Common myeloid progenitor, CD34-positive (primary cell): Measurements from ENCODE around the gene QSER1.
A peak's percentile ranks its signal among the peaks of the same experiment; 100 is the strongest.

Experiments used
- CTCF ChIA-PET: fragments of 350-600 bp; sonication (Branson Sonifier 250); formaldehyde crosslinking; loops from one replicate; lab custom pipeline; 2021; ENCODE audit warnings: antibody characterized with exemption; lab: Charles Lee
- POLR2A ChIA-PET: fragments of 350-600 bp; sonication (Branson Sonifier 250); formaldehyde crosslinking; loops from one replicate; lab custom pipeline; 2021; ENCODE audit warnings: antibody characterized with exemption; lab: Charles Lee
- DNase-seq, 3 donors: peaks; one replicate each; pipeline versions ENCODE4 v3.0.0 to v3.0.0-alpha.2; 2013
- H3K27ac ChIP-seq, 2 experiments: 1 replicate in 1 of 2; 2 replicates in 1 of 2; pipeline ENCODE4 v1.7.0; 2013; ENCODE audit warnings: inconsistent platforms in 2 of 2, low read length in 2 of 2, mild to moderate bottlenecking in 2 of 2, low read depth in 1 of 2, moderate library complexity in 1 of 2; ENCODE audit not compliant: severe bottlenecking in 2 of 2, insufficient read depth in 1 of 2, poor library complexity in 1 of 2
- H3K27me3 ChIP-seq, 5 experiments: replicated peaks in 2 of 5; 1 replicate in 3 of 5; 2 replicates in 2 of 5; pipeline versions ENCODE4 v1.6.1 to v1.7.0; 2013; ENCODE audit warnings: low read length in 4 of 5, mild to moderate bottlenecking in 2 of 5, moderate library complexity in 2 of 5, inconsistent platforms in 1 of 5; ENCODE audit not compliant: insufficient read depth in 5 of 5, control insufficient read depth in 4 of 5
- H3K36me3 ChIP-seq, 4 experiments: 1 replicate in 2 of 4; 2 replicates in 2 of 4; pipeline versions ENCODE4 v1.6.1 to v1.7.0; 2013; ENCODE audit warnings: low read length in 3 of 4, control low read depth in 1 of 4, mild to moderate bottlenecking in 1 of 4; ENCODE audit not compliant: control insufficient read depth in 4 of 4, insufficient read depth in 4 of 4
- H3K4me1 ChIP-seq, 4 experiments: 1 replicate in 3 of 4; 2 replicates in 1 of 4; pipeline versions ENCODE4 v1.6.1 to v1.7.1; 2013; ENCODE audit warnings: low read length in 3 of 4, mild to moderate bottlenecking in 3 of 4, control low read depth in 1 of 4, inconsistent platforms in 1 of 4, moderate library complexity in 1 of 4; ENCODE audit not compliant: control insufficient read depth in 4 of 4, insufficient read depth in 4 of 4; ENCODE audit errors: control extremely low read depth in 1 of 4
- H3K4me3 ChIP-seq, 7 experiments: 1 replicate in 4 of 7; 2 replicates in 3 of 7; pipeline versions ENCODE4 v1.5.1 to v1.7.0; 2013; ENCODE audit warnings: mild to moderate bottlenecking in 7 of 7, low read length in 6 of 7, moderate library complexity in 6 of 7, inconsistent platforms in 2 of 7, low read depth in 2 of 7, control low read depth in 1 of 7; ENCODE audit not compliant: insufficient read depth in 4 of 7, control insufficient read depth in 1 of 7; ENCODE audit errors: extremely low read depth in 1 of 7
- H3K9me3 ChIP-seq, 5 experiments: 1 replicate in 4 of 5; 2 replicates in 1 of 5; pipeline versions ENCODE4 v1.6.1 to v1.7.1; 2013; ENCODE audit warnings: low read length in 4 of 5, mild to moderate bottlenecking in 2 of 5, inconsistent platforms in 1 of 5, low read depth in 1 of 5, moderate library complexity in 1 of 5; ENCODE audit not compliant: control insufficient read depth in 4 of 5, insufficient read depth in 2 of 5; ENCODE audit errors: control extremely low read depth in 1 of 5
- WGBS: methylation state at CpG from one replicate; pipeline ENCODE4 v1.1.5; 2013; ENCODE audit not compliant: insufficient coverage; 5-methylcytosine and 5-hydroxymethylcytosine counted together

The QSER1 gene

GRCh38 chr11:32888805-32889204 is 3.8 kb upstream of the QSER1 start:
- H3K9me3 ChIP-seq, result no peaks in the 10 kb centered on the region
- peaks cover 8 to 15% (median 13%) of the 10 kb centered on the region in 4 experiments for H3K4me1 ChIP-seq
- POLR2A ChIA-PET, result interaction anchor here (0.6 kb wide), 1 partner anchor 33 kb away, joined by 3 read pairs; no protein-coding TSS in a partner anchor
- CTCF ChIA-PET, result no interaction called here
- H3K36me3 ChIP-seq, result no peaks in the 10 kb centered on the region
- H3K27ac ChIP-seq, result no peak overlapping the region
- no peak overlapping the region for H3K4me3 ChIP-seq
- H3K27me3 ChIP-seq, result no peaks in the 10 kb centered on the region
- DNase-seq, result no peak

- Histone ChIP-seq H3K4me3 (peak overlapping the region in 3 of 7 experiments; percentile 34 to 75 (median 73)), H3K36me3 (no peaks in the 10 kb centered on the region), H3K27me3 (no peaks in the 10 kb centered on the region), H3K27ac (no peak overlapping the region), H3K9me3 (no peaks in the 10 kb centered on the region), H3K4me1 (peaks cover 16 to 34% (median 26%) of the 10 kb centered on the region in 4 experiments)
- 100% methylated on average over 1 of the region's 11 CpGs for WGBS
- POLR2A ChIA-PET, result interaction anchor here (0.7 kb wide), 1 partner anchor 56 kb away, joined by 3 read pairs; no protein-coding TSS in a partner anchor
- peak in 2 of 3 donors; percentile 13 to 23 for DNase-seq
- CTCF ChIA-PET, result no interaction called here
Observed at GRCh38 chr11:32890843-32891656, 1.6 kb upstream of the QSER1 start.

- H3K9me3 ChIP-seq, result no peaks in the 10 kb centered on the region
- ChIA-PET CTCF (interaction anchor here (0.7 kb wide), 1 partner anchor 10 kb away, joined by 4 read pairs; no protein-coding TSS in a partner anchor), POLR2A (interaction anchor here (0.7 kb wide), 1 partner anchor 56 kb away, joined by 3 read pairs; no protein-coding TSS in a partner anchor)
- H3K27me3 ChIP-seq, result no peaks in the 10 kb centered on the region
- no peaks in the 10 kb centered on the region for H3K36me3 ChIP-seq
- 19% methylated on average over 4 of the region's 10 CpGs for WGBS
- peak overlapping the region; percentile 37 to 74 for H3K27ac ChIP-seq
- peaks cover 16 to 34% (median 26%) of the 10 kb centered on the region in 4 experiments for H3K4me1 ChIP-seq
- peak; percentile 36 to 85 (median 77) for DNase-seq
- H3K4me3 ChIP-seq, result peak overlapping the region; percentile 60 to 90 (median 76)
Observed at GRCh38 chr11:32891657-32892354, 805 bp upstream of the QSER1 start.

GRCh38 chr11:32893093-32893342 is 407 bp downstream of the QSER1 start:
- Histone ChIP-seq H3K9me3 (no peaks in the 10 kb centered on the region), H3K27ac (peak overlapping the region in 1 of 2 experiments; percentile 84), H3K4me3 (peak overlapping the region; percentile 63 to 89 (median 76)), H3K4me1 (peaks cover 16 to 34% (median 26%) of the 10 kb centered on the region in 4 experiments), H3K36me3 (peaks cover 0 to 2% (median 0%) of the 10 kb centered on the region in 4 experiments), H3K27me3 (no peaks in the 10 kb centered on the region)
- POLR2A ChIA-PET, result interaction anchor here (0.6 kb wide), 1 partner anchor 316 kb away, joined by 3 read pairs; no protein-coding TSS in a partner anchor
- DNase-seq, result no peak
- no CpG with 5 or more reads among the region's 32 CpGs for WGBS
- CTCF ChIA-PET, result interaction anchor here (0.8 to 1.7 kb wide), 5 partner anchors 8 to 84 kb away, joined by 3 to 5 read pairs (median 5); no protein-coding TSS in a partner anchor

GRCh38 chr11:32893343-32894148 is 935 bp downstream of the QSER1 start:
- H3K9me3 ChIP-seq, result no peaks in the 10 kb centered on the region
- DNase-seq, result peak; percentile 65 to 84 (median 76)
- no peaks in the 10 kb centered on the region for H3K27me3 ChIP-seq
- ChIA-PET CTCF (interaction anchor here (0.8 to 1.7 kb wide), 10 partner anchors 8 to 172 kb away, joined by 3 to 6 read pairs (median 4); no protein-coding TSS in a partner anchor), POLR2A (interaction anchor here (0.6 kb wide), 1 partner anchor 315 kb away, joined by 3 read pairs; no protein-coding TSS in a partner anchor)
- peak overlapping the region; percentile 58 to 84 for H3K27ac ChIP-seq
- peak overlapping the region; percentile 63 to 89 (median 76) for H3K4me3 ChIP-seq
- H3K4me1 ChIP-seq, result peaks cover 16 to 34% (median 26%) of the 10 kb centered on the region in 4 experiments
- H3K36me3 ChIP-seq, result peaks cover 0 to 2% (median 0%) of the 10 kb centered on the region in 4 experiments
- WGBS, result 0% methylated on average over 53 of the region's 66 CpGs

GRCh38 chr11:32894149-32894827 is 1.7 kb downstream of the QSER1 start:
- H3K36me3 ChIP-seq, result peaks cover 0 to 2% (median under 1%) of the 10 kb centered on the region in 4 experiments
- CTCF ChIA-PET, result interaction anchor here (0.8 to 1.7 kb wide), 9 partner anchors 8 to 171 kb away, joined by 3 to 7 read pairs (median 4); no protein-coding TSS in a partner anchor
- H3K4me3 ChIP-seq, result peak overlapping the region; percentile 63 to 89 (median 76)
- no peaks in the 10 kb centered on the region for H3K9me3 ChIP-seq
- WGBS, result 15% methylated on average over 10 of the region's 14 CpGs
- peak overlapping the region; percentile 55 to 84 for H3K27ac ChIP-seq
- H3K27me3 ChIP-seq, result no peaks in the 10 kb centered on the region
- POLR2A ChIA-PET, result no interaction called here
- peak; percentile 53 to 83 (median 82) for DNase-seq
- peaks cover 16 to 34% (median 28%) of the 10 kb centered on the region in 4 experiments for H3K4me1 ChIP-seq
